OCI-LY3 (cell line): Measurements from ENCODE around the gene LRCH3.

Source experiments
- EZH2phosphoT487 ChIP-seq: fragments of 200-600 bp; shearing (Covaris generic); IDR thresholded peaks from 2 replicates; pipeline ENCODE4 v1.6.1; 2018; ENCODE audit warnings: antibody characterized with exemption, mixed run types, low read depth
- TF ChIP-seq, protein P1 (sequence below): fragments of 200-600, 300-600 bp; sonication (generic); IDR thresholded peaks from 2 replicates; pipeline ENCODE4 v1.5.1; 2014; ENCODE audit warnings: antibody characterized with exemption, low read length, low read depth

DNA sequence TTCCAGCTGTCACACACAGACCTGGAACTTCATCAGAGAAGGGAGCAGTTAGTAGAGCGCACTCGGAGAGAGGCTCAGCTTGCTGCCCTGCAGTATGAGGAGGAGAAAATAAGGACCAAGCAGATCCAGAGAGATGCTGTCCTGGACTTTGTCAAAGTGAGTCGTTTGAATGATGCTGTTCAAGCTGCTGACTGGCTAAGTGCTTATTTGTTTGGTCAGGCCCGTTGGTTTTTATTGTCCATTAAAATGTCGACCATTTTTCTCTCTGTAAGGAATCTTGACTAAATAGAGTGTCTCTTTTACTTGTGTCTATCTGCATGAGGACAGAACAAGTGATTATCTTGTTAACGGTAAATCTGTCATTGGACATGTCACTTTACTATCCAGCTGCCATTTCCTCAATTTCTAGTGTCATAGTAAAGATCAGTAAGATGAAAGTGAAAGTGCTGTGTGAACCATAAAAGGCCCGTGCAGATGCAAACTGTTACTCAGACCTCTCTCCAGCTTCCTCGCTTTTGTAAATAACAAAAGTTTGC is 56.9 kb downstream of the LRCH3 start:
- TF ChIP-seq, protein P1, sequence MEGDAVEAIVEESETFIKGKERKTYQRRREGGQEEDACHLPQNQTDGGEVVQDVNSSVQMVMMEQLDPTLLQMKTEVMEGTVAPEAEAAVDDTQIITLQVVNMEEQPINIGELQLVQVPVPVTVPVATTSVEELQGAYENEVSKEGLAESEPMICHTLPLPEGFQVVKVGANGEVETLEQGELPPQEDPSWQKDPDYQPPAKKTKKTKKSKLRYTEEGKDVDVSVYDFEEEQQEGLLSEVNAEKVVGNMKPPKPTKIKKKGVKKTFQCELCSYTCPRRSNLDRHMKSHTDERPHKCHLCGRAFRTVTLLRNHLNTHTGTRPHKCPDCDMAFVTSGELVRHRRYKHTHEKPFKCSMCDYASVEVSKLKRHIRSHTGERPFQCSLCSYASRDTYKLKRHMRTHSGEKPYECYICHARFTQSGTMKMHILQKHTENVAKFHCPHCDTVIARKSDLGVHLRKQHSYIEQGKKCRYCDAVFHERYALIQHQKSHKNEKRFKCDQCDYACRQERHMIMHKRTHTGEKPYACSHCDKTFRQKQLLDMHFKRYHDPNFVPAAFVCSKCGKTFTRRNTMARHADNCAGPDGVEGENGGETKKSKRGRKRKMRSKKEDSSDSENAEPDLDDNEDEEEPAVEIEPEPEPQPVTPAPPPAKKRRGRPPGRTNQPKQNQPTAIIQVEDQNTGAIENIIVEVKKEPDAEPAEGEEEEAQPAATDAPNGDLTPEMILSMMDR = no peak
- TF ChIP-seq EZH2phosphoT487 = no peak
